CD4-positive, alpha-beta T cell treated with Interleukin-6 for 4 hours (primary cell): ENCODE results near the gene CAPN10.

Source experiments
- DNase-seq: peaks from one replicate; pipeline ENCODE4 v3.0.0-alpha.2; 2020; ENCODE audit warnings: mixed read lengths

Gene CAPN10

DNA sequence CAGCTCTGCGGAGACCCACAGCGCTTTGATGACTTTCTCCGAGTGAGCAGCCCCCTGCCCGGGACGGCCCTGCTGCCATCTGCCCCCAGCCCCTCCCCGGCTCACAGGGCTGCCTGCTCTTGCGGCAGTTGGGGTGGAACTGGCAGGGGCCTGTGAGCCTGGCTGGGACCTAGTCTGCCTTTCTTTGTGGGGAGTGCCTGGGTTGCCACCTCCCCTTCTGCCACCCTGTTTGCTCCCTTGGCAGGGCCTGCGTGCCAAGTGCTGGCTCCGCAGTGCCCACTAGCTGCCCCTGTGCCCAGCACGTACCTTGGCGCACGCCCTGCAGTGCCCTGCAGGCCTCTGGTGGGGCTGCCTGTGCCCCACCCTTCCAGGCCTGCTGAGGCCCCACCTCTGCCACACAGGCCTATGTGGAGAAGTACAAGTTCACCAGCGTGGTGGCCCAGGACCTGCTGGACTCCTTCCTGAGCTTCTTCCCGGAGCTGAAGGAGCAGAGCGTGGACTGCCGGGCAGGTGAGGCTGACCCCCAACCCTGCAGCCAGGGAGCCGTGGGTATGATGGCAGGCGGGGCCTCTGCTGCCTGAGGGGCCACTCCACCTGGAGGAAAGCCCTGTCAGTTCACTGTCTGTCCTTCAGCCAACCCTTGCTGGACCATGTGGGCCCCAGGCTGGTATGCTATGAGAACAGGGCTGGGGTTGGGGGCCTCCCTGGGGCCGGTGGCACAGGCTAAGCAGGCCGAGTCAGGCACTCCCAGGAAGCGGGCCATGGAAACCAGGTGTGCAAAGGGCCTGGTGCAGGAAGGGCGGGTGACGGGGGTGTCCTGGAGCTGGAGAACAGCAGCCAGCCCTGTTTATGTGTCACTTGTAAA is 11.2 kb upstream of the CAPN10 start:
- DNase-seq = no peak

DNA sequence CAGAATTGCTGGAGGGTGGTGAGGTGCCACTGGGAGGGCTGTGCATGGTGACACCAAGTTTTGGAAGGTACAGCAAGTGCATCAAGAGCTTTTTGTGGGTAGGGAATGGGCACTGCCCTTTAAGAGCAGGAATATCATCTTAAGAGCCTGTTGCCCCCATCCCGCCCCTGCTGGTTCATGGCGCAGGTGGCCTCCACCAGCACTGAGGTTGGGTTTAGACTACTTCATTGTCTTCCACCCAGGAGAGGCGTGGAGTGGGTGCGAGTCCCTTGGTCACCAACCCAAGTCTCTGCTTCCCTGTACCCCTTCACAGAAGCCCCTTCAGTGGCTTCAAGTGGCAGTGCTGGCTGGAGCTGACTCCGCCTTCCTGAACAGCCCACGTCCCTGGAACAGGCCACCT is 10.5 kb upstream of the CAPN10 start:
- no peak for DNase-seq

DNA sequence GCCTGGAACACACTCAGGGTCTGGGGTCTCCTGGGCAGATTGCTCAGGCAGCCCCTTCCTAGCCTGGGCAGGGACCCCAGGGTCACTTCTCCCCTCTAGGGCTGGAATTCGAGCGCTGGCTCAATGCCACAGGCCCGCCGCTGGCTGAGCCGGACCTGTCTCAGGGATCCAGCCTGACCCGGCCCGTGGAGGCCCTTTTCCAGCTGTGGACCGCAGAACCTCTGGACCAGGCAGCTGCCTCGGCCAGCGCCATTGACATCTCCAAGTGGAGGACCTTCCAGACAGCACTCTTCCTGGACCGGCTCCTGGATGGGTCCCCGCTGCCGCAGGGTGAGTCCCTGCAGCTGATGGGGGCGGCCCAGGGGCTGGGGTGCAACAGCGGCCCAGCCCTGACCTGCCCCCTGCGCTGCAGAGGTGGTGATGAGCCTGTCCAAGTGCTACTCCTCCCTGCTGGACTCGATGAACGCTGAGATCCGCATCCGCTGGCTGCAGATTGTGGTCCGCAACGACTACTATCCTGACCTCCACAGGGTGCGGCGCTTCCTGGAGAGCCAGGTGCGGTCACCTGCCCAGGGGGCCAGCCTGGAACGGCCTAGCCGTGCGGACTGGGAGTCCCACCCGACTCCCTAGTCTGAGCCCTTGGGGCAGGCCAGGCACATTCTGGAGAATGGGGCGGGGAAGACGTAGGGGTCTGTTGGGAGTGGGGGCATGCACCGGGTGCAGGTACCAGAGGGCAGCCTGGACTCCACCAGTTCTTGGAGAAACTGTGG is 9.9 kb upstream of the CAPN10 start:
- no peak for DNase-seq

DNA sequence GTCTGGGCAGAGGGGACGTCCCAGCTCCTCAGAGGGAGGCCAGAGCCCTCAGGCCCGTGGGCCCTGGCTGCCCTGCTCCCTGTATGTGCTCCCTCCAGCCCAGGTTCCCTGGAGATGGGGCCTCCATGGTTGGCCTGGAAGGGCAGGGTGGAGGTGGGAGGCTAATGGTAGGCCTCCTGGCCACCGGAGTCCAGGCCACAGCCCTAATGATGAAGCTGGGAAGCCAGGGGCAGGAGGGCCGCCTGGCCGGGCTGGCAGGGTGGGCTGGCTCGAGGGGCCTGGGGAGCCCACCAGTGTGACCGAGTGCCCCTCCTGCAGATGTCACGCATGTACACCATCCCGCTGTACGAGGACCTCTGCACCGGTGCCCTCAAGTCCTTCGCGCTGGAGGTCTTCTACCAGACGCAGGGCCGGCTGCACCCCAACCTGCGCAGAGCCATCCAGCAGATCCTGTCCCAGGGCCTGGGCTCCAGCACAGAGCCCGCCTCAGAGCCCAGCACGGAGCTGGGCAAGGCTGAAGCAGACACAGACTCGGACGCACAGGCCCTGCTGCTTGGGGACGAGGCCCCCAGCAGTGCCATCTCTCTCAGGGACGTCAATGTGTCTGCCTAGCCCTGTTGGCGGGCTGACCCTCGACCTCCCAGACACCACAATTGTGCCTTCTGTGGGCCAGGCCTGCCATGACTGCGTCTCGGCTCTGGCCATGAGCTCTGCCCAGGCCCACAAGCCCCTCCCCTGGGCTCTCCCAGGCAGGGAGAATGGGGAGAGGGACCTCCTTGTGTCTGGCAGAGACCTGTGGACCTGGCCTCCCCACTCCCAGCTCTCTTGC is 9.0 kb upstream of the CAPN10 start:
- no peak for DNase-seq

DNA sequence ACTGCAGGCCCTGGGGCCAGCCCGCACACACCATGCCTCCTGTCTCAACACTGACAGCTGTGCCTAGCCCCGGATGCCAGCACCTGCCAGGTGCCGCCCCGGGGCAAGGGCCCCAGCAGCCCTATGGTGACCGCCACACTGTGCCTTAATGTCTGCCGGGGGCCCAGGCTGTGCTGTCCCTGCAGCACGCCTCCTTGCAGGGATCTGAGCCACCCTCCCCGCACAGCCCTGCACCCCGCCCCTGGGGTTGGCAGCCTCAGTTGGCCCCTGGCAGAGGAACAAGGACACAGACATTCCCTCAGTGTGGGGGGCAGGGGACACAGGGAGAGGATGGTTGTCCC is 8.5 kb upstream of the CAPN10 start:
- DNase-seq = no peak

DNA sequence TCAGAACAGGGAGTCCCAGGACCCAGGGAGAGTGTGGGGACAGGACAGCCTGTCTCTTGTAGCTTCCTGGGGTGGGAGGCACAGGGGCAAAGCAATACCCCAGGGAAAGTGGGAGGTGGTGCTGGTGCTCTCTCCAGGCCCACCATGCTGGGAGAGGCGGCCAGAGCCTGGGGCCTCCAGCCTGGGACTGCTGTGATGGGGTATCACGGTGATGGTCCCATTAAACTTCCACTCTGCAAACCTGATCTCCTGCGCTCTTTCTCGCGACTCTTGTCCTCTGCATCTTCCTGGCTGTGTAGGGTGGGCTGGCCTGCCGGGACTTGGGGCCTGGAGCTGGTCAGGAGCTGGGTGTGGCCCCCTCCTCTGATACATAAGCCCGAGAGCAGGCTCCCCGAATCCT is 8.0 kb upstream of the CAPN10 start:
- no peak for DNase-seq

DNA sequence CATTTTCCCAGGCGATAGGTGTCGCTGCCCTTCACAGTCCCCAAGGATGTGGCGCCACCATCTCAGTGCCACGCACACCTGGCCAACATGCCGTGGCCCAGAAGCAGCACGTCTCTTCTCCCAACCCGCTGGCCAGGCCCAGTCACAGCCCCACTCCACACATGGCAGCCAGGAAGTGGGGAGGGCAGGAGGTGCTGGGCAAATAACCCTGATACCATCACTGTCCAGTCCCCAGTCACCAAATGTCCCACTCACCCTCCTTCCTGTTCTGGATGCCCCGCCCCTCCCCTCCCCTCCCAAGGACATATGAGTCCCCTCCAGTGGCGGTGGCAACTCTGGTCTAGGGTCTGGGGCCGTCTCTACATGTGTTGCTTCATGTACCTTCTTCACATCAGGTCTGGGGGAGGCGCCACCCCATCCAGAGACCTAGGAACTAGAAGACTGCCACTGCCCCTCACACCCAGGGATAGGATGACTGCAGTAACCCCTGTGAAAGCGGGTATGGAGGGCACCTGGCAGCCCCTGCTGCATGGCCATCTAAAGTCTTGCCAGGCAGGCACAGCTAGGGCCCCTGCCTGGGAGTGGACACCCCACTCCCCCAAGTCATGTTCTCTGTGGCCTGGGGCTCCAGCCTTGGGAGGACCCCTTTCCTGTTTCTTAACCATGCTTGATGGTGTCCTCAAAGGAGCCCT is 7.3 kb upstream of the CAPN10 start:
- DNase-seq = no peak

DNA sequence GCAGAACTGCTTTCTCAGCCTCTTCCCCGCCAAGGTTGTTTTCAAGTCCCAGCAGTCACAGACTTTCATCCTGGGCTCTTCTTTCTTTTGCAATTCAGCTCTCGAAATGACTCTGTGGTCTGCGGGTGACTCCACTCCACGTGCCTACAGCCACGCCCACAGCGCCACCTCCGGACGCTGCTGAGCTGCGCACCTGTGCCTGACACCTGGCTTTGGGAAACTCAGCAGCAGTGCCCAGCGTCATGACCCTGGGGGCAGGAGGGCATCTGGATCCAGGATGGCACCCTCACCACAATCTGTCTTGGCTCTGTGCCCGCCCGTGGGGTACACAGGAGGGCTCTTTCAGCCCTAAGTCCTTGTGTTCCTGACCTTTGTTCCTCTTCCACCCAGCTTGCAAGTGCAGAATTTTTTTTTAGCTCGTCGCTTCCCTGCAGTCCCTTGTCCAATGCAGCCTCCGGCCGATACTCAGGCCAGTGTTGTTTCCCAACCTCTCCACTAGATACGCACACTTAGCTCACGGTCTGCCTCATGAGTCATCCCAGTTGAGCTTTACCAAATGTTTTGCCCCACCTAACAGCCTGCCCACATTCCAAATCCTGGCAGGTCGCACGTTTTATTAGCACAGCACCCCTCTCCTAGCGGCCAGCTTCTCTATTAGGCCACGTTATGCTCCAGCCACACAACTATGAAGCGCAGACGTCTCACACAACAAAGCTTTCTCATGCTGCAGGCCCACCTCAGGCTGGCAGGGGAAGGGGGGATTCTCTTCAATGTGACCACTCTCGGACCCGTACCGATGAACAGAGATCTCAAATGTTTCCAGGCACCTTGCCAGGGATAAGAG is 6.5 kb upstream of the CAPN10 start:
- peak; percentile 86 for DNase-seq

DNA sequence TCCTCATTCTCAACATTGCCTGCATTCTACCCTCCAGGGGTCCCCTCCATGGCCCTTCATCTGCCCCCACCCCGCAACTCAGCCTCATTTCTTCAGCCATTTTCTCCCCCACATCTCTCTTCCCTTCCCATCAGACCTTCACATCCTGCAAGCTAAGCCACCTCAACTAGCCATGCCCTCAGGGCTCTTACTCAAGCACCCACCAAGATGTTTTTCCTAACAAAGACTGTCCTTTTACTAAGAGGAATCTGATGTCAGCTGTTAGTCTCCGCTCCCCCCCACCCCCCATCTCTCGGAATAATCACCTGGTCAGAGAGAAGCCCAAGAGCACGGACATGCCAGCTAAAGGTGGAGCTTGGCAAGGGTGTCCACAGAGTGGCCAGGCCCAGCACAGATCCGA is 4.7 kb upstream of the CAPN10 start:
- DNase-seq = no peak

DNA sequence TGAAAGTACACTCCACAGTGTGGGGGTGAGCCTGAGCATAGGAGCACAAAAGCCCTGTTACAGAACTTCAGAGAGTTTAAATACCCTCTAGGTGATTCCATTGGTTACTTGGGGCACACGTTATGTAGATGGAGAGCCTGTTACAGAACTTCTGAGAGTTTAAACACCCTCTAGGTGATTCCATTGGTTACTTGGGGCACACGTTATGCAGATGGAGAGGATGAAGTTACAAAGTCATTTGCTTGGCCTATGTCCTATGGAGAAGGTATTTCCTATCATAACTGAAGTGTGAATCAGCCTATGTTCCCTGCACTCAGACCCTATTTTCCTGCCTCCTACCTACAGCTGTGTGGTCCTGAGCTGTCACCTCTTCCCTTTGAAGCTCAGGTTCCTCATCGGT is 3.8 kb upstream of the CAPN10 start:
- DNase-seq = no peak

DNA sequence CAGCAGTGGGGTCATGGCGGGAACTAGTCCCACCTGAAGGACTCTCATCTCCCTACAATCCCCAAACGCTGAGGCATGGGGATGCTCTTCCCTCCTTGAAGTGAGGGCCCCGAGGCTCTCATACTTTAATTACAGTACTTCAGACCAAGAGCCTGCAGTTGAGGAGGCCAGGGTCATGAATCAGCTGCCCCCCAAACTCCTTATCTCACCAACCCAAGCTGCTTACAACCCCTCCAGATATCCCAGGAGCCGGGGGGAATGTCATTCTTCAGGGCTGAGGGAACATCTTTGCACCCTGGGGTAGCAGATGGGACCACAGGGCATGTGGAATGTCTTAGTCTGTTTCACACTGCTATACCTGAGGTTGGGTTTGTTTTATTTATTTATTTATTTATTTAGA is 2.8 kb upstream of the CAPN10 start:
- no peak for DNase-seq

DNA sequence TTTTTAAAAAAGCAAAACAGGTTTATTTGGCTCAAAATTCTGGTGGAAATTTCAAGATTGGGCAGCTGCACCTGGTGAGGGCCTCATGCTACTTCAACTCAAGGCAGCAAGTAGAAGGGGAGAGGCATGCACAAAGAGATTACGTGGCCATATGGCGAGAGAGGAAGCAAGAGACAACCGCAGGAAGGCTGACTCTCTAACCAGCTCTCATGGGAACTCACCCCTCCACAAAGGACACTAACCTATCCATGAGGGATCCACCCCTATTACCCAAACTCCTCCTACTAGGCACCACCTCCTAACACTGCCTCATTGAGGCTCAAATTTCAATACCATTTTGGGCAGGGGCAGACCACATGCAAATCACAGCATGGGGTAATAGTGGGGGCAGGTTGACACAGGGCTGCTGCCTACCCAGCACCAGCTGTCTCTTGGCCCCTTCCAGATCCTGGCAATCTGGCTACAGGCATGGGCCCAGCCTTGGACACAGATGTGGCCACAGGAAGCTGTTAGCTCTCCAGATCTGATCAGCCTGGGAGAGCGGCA is 2.0 kb upstream of the CAPN10 start:
- no peak for DNase-seq

DNA sequence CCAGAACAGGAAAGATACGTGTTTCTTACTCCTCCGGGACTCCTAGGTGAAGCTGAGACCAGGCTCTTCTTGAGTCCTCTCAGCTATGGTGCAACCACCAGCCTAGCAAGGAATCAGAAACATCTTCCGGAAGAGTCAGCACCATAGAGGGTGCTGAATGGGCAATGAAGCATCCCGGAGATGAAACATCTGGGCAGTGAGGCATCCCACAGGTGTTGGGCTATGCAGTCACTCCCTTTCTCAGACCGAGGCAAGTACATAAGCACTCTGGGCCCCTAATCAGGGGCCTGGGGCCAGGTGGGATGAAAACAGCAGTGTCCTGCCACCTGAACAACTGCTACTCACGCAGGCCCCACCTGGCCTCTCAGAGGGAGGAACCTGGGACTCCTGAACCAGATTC is 1.4 kb upstream of the CAPN10 start:
- DNase-seq = no peak

DNA sequence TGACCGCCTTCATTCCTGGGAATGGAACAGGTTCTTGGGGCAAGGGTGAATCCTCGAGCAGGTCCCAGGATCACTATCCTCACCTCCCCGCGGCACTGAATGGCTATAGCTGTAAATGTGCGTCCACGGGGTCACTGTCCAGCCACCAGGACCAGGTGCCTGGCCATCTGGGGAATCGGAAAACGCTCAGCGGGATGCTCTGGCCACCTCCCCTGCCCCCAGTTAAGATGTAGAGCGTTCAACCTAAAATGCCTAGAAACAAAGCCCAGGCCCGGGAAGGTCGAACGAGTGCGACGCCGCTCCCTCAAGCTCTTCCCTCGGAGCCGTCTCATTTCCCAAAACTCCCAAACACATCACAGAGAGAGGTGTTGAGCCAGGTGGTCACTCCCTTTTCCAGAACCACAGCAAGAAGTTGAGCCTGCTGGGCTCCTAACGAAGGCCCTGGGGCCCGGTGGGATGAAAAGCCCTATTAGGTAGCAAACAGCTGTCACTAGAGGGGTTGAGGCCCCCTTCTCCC is 795 bp upstream of the CAPN10 start:
- DNase-seq = no peak

DNA sequence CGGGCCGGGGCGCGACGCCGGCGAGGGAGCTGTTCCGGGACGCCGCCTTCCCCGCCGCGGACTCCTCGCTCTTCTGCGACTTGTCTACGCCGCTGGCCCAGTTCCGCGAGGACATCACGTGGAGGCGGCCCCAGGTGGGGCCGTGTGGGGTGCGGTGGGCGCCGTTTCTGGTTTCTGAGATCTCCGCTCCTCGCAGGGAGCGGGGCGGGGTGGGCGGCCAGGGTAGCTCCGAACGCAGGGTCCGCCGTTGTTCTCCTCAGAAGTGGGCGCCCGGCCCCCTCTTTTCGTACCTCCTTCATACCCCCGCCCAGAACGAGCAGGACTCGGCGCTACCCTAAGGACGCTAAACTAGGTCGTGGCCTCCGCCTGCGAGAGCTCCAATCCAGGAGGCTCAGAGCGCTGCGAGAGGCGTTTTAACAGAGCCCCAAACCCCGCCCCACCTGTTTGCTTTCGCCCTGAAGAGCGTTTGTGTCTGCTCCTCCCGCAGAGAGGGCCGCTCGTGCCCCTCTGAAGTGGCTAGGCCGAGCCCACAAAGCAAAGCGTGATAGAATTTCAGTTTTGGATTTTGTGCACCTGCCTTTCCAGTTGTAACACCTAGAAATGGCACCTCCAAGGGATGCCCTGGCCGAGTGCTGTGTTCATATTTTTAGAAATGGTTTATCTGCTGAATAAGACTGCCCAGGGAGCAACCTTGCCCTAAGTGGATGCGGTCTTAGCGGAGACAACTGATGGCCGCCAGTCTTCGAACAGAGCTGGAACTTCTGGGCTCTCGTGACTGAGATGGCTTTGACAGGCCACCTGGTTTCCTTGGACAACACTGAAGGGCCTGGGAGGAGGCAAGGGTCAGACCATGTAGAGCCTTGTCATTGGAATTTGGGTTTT is 626 bp downstream of the CAPN10 start:
- peak; percentile 71 for DNase-seq

DNA sequence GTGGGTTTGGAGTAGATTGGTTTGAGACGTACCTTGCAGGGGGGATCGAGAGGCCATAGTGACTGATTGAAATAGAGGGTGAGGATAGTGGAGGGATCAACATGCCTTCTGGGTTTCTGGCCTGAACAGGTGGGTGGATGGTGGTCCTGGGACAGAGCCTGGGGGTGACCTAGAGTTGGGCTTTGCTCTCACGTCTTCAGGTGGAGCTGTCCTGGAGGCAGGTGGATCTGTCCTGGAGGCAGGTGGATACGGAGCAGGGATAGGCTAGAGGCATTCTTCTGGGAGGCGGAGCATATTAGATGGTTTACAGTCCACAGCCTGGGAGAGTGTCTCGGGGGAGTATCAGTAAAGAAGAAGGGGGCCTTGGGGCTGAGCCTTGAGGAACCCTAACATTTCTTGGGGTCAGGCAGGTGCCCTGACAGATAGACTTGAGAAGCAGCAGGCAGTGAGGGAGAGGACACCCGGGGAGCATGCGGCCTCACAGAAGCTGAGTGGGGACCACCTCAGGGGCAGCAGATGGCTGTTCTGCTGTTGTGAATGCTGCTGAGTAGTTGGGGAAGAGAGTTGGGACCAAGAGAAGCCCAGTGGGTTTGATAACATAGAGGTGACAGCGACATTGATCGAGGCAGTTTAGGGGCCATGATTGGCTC is 1.6 kb downstream of the CAPN10 start:
- DNase-seq = no peak

DNA sequence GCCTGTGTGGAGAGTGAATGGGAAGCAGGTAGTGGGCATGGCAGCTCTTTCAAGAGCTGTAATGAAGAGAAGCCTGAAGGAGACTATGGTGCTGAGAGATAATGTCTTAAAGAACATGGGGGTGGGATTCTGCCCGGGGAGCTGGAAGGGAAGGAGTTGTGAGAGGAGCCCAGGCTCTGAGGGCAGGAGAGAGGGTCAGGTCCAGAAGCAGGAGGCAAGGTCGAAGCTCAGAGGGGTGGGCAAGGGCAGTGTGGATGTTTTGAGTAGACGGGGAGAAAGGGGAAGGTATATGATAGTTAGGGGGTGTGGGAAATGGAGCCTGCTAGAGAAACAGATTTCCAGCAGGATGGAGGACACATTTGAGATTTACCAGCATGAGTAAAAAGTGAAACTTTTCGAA is 2.1 kb downstream of the CAPN10 start:
- DNase-seq = no peak

DNA sequence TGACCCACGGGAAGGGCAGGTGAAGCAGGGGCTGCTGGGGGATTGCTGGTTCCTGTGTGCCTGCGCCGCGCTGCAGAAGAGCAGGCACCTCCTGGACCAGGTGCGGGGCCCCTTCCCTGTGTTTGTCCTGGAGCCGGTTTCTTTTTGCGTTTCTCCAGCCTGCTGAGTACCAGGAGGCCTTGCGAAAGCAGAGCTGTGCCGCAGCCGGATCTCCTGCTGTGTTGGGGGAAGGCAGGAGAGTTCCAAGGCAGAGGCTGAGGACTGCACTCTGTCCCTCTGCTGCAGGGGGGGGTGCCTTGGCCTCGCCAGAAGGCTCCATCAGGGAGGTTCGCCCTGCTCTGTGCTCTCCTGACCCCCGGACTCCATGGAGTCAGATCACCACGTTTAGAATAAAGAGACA is 2.8 kb downstream of the CAPN10 start:
- DNase-seq = no peak

DNA sequence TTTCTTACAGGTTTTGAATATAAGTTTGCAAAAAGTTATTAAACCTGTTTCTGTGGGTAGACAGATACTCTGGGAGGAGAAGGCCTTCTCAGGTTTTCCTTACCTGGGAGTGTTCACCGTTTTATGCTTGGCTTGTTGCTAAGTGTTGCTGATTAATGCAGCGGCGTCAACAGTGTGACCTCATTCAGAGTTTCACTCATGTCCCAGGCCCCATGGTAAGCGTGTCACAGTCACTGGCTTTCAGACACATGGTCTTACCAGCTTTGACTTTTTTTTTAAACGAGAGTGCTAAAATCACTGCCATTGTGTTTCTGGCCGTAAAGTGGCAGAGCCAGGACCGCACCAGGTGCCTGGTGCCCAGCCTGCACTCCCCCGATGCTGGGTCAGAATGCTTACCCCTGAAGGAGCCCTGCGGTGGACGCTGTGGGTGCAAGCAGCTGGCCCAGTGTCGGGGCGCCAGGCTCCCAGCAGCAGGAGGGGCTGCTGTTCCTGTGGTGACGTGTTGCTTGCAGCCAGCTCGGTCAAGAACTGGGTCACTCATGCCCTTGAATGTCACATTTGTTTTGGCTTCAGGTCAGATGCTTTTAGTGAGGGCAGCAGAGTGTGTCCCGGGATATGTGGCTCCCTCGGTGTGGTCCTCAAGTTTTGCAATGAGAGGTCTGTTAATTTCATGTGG is 3.5 kb downstream of the CAPN10 start:
- no peak for DNase-seq
